Activated CD4-positive, alpha-beta T cell treated with anti-CD3 and anti-CD28 coated beads, Interleukin-2, amount 50 U/mL, for 4 hours (primary cell): ENCODE data around the gene CEP128.

Experiments used
- DNase-seq, 2 experiments: peaks; one replicate each; pipeline ENCODE4 v3.0.0-alpha.2; 2020

Gene CEP128

DNA sequence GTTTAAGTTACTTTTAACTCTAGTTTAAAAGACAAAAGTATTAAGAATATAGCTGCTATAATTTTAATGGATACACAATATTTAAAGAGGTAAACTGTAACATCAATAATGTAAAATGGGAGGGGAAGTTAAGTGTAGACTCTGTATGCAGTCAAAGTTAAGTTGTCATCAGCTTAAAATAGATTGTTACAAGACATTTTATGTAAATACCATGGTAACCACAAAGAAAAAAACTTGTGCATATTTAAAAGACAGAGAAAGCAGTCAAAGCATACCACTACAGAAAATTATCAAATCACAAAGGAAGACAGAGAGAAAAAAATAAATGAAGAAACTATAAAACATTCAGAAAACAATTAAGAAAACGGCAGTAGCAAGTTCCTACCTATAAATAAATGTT, 73.3 kb downstream of the CEP128 start:
- no peak for DNase-seq

- DNase-seq: no peak
These were observed 73.7 kb downstream of the CEP128 start for GRCh38 chr14:80867798-80868197.

- no peak for DNase-seq
These were observed 74.4 kb downstream of the CEP128 start for GRCh38 chr14:80867091-80867490.

- no peak for DNase-seq
These were observed 76.0 kb downstream of the CEP128 start for GRCh38 chr14:80865565-80865964.

DNA sequence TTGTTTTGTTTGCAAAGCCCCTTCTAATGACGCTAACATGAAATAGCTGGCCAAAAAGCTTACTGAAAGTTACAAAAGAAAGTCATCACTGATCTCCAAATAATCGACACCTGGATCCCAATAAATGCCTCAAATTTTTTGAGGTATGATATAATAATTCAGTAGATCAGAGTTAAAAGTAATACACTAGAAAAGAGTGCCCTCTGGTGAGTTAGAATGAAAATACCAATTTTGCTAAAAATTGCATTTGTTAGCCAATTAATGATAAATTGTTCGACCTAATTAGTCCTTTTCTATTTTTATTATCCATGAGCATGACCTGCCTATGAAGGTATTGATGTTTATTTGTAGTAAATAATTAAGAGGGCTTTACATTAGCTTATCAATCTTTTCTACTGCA, 78.6 kb downstream of the CEP128 start:
- no peak for DNase-seq

GRCh38 chr14:80862541-80862940, 79.0 kb downstream of the CEP128 start:
- no peak for DNase-seq

DNA sequence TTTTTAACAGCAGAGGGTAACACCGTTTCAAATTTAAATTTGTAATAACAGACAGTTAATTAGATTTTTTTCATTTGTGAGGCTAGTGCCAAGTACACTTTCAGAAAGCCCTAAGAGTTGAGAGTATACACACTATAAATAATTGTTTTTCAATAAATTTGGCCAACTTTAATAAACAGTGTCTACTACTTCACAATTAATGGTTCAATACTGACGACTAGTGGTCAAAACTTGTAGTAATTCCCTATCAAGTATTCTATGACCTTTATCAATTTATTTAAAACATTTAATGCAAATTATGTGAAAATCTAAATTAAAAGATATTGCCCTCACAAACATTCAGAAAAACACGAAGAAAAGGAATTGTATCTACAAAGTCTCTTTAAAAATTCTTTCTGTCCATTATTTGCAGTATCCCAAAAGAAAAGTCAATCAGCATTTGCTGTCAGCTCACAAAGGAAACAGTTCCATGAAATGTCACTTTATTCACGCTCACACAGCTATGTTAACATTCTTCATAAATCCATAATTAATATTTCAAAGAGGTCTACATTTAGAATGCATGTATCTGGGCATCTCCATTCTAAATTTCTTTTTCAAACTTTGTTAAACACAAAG, 91.2 kb downstream of the CEP128 start:
- DNase-seq: no peak

DNA sequence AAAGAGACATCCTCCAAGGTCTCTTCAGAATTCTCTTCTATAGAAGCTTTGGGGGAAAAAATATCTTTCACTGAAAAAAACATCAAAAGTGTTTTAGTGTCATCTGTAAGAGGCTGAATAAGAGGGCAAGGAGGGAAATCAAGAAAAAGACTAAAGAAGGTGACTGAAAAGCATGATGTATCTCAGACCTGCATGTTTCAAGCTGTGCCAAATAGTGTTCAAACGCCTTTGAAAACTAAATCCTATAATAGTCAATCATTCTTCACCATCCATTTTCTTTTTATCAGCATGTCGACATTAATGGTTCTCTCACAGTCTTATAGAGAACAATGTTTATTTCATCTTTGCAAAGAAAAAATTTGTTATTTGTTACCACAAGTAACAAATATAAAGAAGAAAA, 94.5 kb downstream of the CEP128 start:
- no peak for DNase-seq

- no peak for DNase-seq
These were observed 95.7 kb downstream of the CEP128 start for GRCh38 chr14:80845856-80846255.

DNA sequence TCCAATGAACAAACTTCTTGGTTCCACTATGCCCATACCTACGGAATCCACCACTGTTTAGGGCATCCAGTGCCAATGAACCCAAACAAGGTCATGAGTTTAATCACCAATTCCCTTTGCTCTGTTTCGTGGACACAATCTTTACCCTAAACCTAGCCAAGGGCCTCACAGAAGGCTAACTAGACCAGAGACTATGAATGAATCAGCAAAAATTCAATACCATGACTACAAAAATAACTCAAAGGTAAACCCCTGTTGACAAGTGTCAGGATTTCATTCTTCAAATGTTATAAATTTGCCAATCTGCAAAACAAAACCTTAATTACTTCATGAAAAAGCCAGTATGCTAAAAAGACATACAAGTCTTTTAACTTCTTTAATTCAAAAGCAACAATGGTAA, 96.7 kb downstream of the CEP128 start:
- no peak for DNase-seq

- no peak for DNase-seq
These were observed 101.8 kb downstream of the CEP128 start for GRCh38 chr14:80839743-80840142.

DNA sequence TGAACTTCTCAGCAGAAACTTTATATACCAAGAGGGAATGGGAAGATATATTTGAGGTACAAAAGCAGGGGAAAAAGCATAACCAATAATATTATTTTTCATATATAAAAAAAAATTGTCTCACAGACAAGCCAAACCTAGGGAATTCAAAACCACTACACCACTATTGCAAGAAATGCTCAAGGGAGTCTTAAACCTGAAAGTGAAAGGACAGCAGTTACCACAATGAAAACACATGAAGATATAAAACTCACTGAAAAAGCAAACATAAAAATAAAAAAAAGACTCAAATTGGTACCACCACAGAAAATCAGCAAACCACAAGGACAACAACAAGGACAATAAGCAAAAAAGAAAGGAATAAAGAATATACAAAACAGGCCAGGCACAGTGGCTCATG, 131.9 kb downstream of the CEP128 start:
- no peak for DNase-seq

- DNase-seq: no peak
These were observed 136.4 kb downstream of the CEP128 start for GRCh38 chr14:80805136-80805535.

DNA sequence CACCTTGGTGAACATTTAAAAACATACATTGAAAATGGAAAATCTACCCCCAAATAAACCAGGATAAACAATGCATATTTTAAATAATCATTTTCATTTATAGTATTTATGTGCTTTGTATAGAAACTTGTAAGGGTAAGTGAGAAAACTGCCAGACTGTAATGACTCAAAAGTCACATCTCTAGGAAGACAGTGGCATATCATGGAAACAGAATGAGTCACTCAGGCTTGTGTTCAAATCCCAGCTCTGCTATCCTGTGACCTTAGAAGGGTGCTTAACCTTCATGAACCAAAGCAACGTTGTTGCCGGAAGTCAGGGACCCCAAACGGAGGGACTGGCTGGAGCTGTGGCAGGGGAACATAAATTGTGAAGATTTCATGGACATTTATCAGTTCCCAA, 142.7 kb downstream of the CEP128 start:
- no peak for DNase-seq

DNA sequence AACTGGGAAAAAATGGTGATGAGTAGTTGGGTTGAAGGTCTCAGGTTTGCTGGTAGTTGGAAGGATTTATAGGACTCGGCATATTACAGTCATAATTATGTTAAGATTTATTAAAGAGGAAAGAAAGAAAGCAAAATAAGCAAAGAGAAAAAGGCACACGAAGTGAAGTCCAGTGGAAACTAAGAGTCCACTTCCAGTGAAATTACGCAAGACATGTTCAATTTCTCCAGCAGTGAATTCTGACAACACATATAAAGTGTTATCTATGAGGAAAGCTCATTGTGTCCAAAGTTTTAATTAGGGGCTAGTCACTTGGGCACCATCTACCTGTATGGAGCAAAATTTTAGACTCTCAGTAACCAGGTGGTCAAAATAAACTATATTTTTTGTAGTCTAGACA, 143.3 kb downstream of the CEP128 start:
- DNase-seq: no peak

DNA sequence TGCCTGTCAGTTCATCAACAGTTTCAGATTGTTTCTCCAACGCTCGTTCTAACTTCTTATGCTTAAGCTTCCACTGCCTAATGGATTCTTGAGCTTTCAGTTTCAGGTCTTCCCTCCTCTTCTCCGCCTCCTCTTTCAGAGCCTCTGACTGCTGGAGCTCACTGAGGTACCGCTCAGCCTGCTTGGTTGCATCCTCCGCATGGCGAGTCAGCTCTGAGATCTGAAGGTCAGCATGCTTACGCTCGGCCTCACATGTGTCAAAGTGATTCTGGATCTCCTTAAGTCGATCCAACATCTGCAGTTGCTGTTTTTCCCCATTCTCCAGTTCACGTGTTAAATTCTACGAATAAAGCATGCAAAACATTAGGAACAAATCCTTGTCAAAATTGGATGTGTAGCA, 148.8 kb downstream of the CEP128 start:
- DNase-seq: no peak

GRCh38 chr14:80787876-80788275, 153.7 kb downstream of the CEP128 start:
- no peak for DNase-seq

DNA sequence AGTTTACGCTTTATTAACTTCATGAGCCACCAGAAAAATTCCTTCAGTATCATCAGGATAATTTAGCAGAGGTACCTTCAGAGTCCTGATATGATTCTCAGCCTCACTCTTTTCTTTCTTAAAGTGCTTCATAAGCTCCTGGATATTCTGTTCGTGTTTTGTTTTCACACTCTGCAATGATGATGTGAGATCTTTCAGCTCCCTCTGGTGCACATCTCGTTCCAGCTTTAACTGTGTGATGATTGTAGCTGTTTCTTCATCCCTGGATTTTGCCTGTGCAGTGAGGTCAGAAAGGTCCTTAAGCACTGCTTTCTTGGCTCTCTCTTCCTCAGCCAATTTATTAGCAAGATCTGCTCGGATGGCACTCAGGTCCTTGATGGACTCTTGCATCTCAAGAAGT, 156.7 kb downstream of the CEP128 start:
- DNase-seq: no peak

DNA sequence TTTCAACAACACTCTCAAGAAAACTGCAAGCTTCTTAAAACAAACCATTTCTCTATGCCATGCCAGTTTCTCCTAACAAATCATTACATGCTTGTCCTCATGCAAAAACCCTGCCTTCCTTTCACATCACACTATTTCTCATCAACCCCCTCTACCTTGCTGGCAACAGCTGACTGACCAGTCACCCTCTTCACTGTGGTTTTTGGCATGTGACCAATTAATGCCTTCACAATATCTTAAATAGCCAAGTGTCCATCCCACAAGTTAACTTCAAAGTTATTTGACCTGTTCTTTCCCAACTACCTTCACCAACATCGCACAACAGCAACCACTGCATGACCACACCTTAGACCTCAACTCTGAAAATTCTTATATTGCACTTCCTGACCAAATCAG, 159.6 kb downstream of the CEP128 start:
- DNase-seq: no peak

DNA sequence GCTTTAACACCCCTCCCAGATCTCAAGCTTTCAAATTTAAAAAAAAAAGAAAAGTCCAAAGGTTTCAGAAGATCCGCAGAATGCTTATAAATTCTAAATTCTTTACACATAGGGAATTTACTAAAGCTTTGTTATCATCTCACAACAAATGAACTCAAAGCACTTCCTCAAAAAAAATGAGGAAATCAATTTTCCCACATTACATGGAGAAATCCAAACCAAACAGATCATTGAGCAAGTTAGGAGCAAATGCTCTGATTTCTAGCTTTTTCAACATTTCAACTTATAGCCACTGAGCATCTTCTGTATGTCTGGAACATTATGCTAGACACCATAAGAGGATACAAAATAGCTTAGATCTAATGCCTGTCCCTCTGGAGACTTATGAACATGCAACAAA, 161.0 kb downstream of the CEP128 start:
- no peak for DNase-seq

- no peak for DNase-seq
These were observed 164.9 kb downstream of the CEP128 start for GRCh38 chr14:80776657-80777056.

DNA sequence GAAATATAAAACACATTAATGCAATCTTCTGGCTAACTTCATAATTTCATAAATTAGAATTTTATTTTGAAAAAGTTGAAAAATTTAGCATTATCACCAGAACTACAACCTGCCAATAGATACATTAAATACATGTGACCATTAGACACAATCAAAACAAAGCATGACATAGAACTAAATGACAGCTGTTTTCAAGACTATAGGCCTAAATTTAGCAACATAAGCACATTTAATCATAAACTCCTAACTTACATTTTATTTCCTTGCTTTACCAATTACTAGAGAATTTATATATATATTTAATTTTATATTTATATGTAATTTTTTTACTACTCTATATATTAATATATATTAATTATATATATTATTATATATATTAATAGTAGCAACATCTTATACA, 165.4 kb downstream of the CEP128 start:
- no peak for DNase-seq

DNA sequence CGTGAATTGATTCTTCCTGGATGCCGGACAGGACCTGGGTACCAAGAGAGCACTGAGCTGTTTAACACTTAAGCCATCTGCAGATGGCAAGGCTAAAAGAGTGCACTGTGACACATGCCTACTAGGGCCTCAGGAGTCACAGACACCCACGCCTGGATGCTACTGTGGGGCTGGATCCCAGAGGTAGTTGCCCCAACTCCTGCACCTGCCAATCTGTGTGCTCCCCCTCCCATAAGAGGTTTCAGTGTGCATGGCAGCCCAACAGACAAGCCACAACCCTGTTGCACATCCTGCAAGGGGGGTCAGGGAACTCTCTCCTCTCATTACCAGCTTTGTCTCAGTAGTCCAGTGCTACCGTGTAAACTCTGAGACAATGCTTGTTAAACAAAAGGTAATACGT, 169.0 kb downstream of the CEP128 start:
- no peak for DNase-seq

GRCh38 chr14:80771201-80771600, 170.3 kb downstream of the CEP128 start:
- no peak for DNase-seq

GRCh38 chr14:80770114-80770908, 171.2 kb downstream of the CEP128 start:
- DNase-seq: no peak
